Activated naive CD4-positive, alpha-beta T cell treated with anti-CD3 and anti-CD28 coated beads, Interleukin-2, amount 50 U/mL, for 72 hours (primary cell): ENCODE data around the gene ZNF438. TPM values are rescaled to one million over a fixed set of nuclear protein-coding genes. Genes with fewer than 3 reads are reported as not detected.
"Not testable (repeated sequence)": the region's sequence is repeated elsewhere in the genome, so short reads cannot be mapped to it uniquely, and the experiment has no call there.

Experiments used
- ATAC-seq, 2 donors: fragments of 150-1000 bp; cut with Tn5 transposase; 2 replicates each; pipeline ENCODE4 v1.10.0; 2021; ENCODE audit warnings: mild to moderate bottlenecking in 2 of 2, moderate library complexity in 2 of 2
- DNase-seq, 2 donors: peaks; one replicate each; pipeline ENCODE4 v3.0.0; 2021 to 2022; ENCODE audit warnings: low spot score in 2 of 2
- H3K27ac Mint-ChIP-seq, 2 donors: one replicate each; pipeline ENCODE4 v1.8.0; 2022; ENCODE audit warnings: mild to moderate bottlenecking in 2 of 2, mixed read lengths in 2 of 2
- H3K36me3 Mint-ChIP-seq, 2 donors: one replicate each; pipeline ENCODE4 v1.8.0; 2022; ENCODE audit warnings: mixed read lengths in 2 of 2
- H3K9me3 Mint-ChIP-seq, 2 donors: one replicate each; pipeline ENCODE4 v1.8.0; 2022; ENCODE audit warnings: mixed read lengths in 2 of 2
- total RNA-seq, 2 donors: library from RNA; stranded (reverse); gene quantifications; one replicate each; pipeline ENCODE4 v1.2.3, GENCODE V29; 2022

Gene ZNF438
- total RNA-seq, 2 donors from 2014 or later: 3.7 to 4.2 TPM

GRCh38 chr10:30984563-30985328, 46.9 kb downstream of the ZNF438 start:
- H3K36me3 Mint-ChIP-seq: peaks cover 0 to 14% of the 10 kb centered on the region in 2 donors
- peaks cover 0 to 9% of the 10 kb centered on the region in 2 donors for H3K9me3 Mint-ChIP-seq
- DNase-seq: no peak
- no peak overlapping the region for H3K27ac Mint-ChIP-seq
- ATAC-seq: no peak

- not testable (repeated sequence) for ATAC-seq, H3K27ac Mint-ChIP-seq
- peaks cover 0 to 22% of the 10 kb centered on the region in 2 donors for H3K36me3 Mint-ChIP-seq
Measured at GRCh38 chr10:30983209-30983608, 48.5 kb downstream of the ZNF438 start.

GRCh38 chr10:30980951-30981616, 50.6 kb downstream of the ZNF438 start:
- H3K36me3 Mint-ChIP-seq: peaks cover 0 to 22% of the 10 kb centered on the region in 2 donors
- H3K9me3 Mint-ChIP-seq: peaks cover 0 to 10% of the 10 kb centered on the region in 2 donors
- H3K27ac Mint-ChIP-seq: no peak overlapping the region
- DNase-seq: no peak
- no peak for ATAC-seq

More at GRCh38 chr10:30983209-30983608, 48.5 kb downstream of the ZNF438 start:
- peaks cover 0 to 10% of the 10 kb centered on the region in 2 donors for H3K9me3 Mint-ChIP-seq
- DNase-seq: not testable (repeated sequence)

- DNase-seq (no peak), ATAC-seq (no peak)
- Mint-ChIP-seq H3K27ac (no peak overlapping the region), H3K36me3 (peaks cover 0 to 22% of the 10 kb centered on the region in 2 donors), H3K9me3 (peaks cover 0 to 10% of the 10 kb centered on the region in 2 donors)
Measured at GRCh38 chr10:30979956-30980355, 51.7 kb downstream of the ZNF438 start.

- no peak for DNase-seq
- H3K27ac Mint-ChIP-seq: no peak overlapping the region
- peaks cover 0 to 10% of the 10 kb centered on the region in 2 donors for H3K9me3 Mint-ChIP-seq
- no peak for ATAC-seq
- peaks cover 0 to 22% of the 10 kb centered on the region in 2 donors for H3K36me3 Mint-ChIP-seq
Measured at GRCh38 chr10:30978843-30979242, 52.8 kb downstream of the ZNF438 start.

GRCh38 chr10:30977385-30977784, 54.3 kb downstream of the ZNF438 start:
- Mint-ChIP-seq H3K9me3 (peaks cover 0 to 5% of the 10 kb centered on the region in 2 donors), H3K36me3 (peaks cover 0 to 16% of the 10 kb centered on the region in 2 donors), H3K27ac (no peak overlapping the region)
- DNase-seq (no peak), ATAC-seq (no peak)

GRCh38 chr10:30974773-30975415, 56.8 kb downstream of the ZNF438 start:
- peaks cover 0 to 10% of the 10 kb centered on the region in 2 donors for H3K36me3 Mint-ChIP-seq
- DNase-seq (no peak), ATAC-seq (no peak)
- no peak overlapping the region for H3K27ac Mint-ChIP-seq
- peaks cover 0 to 3% of the 10 kb centered on the region in 2 donors for H3K9me3 Mint-ChIP-seq

- Mint-ChIP-seq H3K9me3 (no peaks in the 10 kb centered on the region), H3K27ac (no peak overlapping the region), H3K36me3 (peaks cover 0 to 5% of the 10 kb centered on the region in 2 donors)
- DNase-seq: no peak
- ATAC-seq: no peak
Measured at GRCh38 chr10:30974355-30974754, 57.3 kb downstream of the ZNF438 start.

GRCh38 chr10:30973737-30974136, 57.9 kb downstream of the ZNF438 start:
- DNase-seq (no peak), ATAC-seq (no peak)
- Mint-ChIP-seq H3K36me3 (no peaks in the 10 kb centered on the region), H3K27ac (no peak overlapping the region), H3K9me3 (no peaks in the 10 kb centered on the region)

GRCh38 chr10:30970760-30971460, 60.8 kb downstream of the ZNF438 start:
- no peaks in the 10 kb centered on the region for H3K9me3 Mint-ChIP-seq
- H3K27ac Mint-ChIP-seq: no peak overlapping the region
- H3K36me3 Mint-ChIP-seq: peaks cover 0 to under 1% of the 10 kb centered on the region in 2 donors
- no peak for ATAC-seq
- DNase-seq: no peak

- DNase-seq: no peak
- H3K9me3 Mint-ChIP-seq: no peaks in the 10 kb centered on the region
- H3K27ac Mint-ChIP-seq: no peak overlapping the region
- H3K36me3 Mint-ChIP-seq: peaks cover 0 to 12% of the 10 kb centered on the region in 2 donors
- no peak for ATAC-seq
Measured at GRCh38 chr10:30968711-30969110, 63.0 kb downstream of the ZNF438 start.

- H3K27ac Mint-ChIP-seq: no peak overlapping the region
- no peak for DNase-seq
- no peak for ATAC-seq
- no peaks in the 10 kb centered on the region for H3K9me3 Mint-ChIP-seq
- H3K36me3 Mint-ChIP-seq: peaks cover 0 to 12% of the 10 kb centered on the region in 2 donors
Measured at GRCh38 chr10:30967650-30968410, 63.8 kb downstream of the ZNF438 start.

GRCh38 chr10:30963992-30964930, 67.4 kb downstream of the ZNF438 start:
- peak; percentile 50 to 91 for ATAC-seq
- no peak for DNase-seq
- peaks cover 0 to 18% of the 10 kb centered on the region in 2 donors for H3K36me3 Mint-ChIP-seq
- peaks cover 0 to 4% of the 10 kb centered on the region in 2 donors for H3K9me3 Mint-ChIP-seq
- H3K27ac Mint-ChIP-seq: peak overlapping the region; percentile 22 to 26

GRCh38 chr10:30962522-30962921, 69.1 kb downstream of the ZNF438 start:
- Mint-ChIP-seq H3K9me3 (peaks cover 0 to 7% of the 10 kb centered on the region in 2 donors), H3K36me3 (peaks cover 0 to 18% of the 10 kb centered on the region in 2 donors), H3K27ac (peak overlapping the region in 1 of 2 donors; percentile 22)
- DNase-seq (no peak), ATAC-seq (no peak)

- DNase-seq: no peak
Measured at GRCh38 chr10:30959836-30960210, 71.8 kb downstream of the ZNF438 start.

More at GRCh38 chr10:30959836-30960210, 71.8 kb downstream of the ZNF438 start:
- Mint-ChIP-seq H3K36me3 (peaks cover 0 to 7% of the 10 kb centered on the region in 2 donors), H3K9me3 (peaks cover 5 to 12% of the 10 kb centered on the region in 2 donors), H3K27ac (no peak overlapping the region)
- no peak for ATAC-seq
